CD8-positive, alpha-beta memory T cell (primary cell): ENCODE data around the gene PRRG4. TPM values are rescaled to one million over a fixed set of nuclear protein-coding genes. Genes with fewer than 3 reads are reported as not detected.
"Not testable (repeated sequence)": the region's sequence is repeated elsewhere in the genome, so short reads cannot be mapped to it uniquely, and the experiment has no call there.

Source experiments
- CTCF ChIA-PET: fragments of 350-600 bp; sonication (Branson Sonifier 250); formaldehyde crosslinking; loops from one replicate; lab custom pipeline; 2021; ENCODE audit warnings: antibody characterized with exemption; lab: Charles Lee
- POLR2A ChIA-PET: fragments of 350-600 bp; sonication (Branson Sonifier 250); formaldehyde crosslinking; loops from one replicate; lab custom pipeline; 2021; ENCODE audit warnings: antibody characterized with exemption; lab: Charles Lee
- DNase-seq, 5 donors: peaks; one replicate each; pipeline versions ENCODE4 v3.0.0 to v3.0.0-alpha.2; 2020 to 2022; ENCODE audit warnings: mixed read lengths in 1 of 5
- H3K27ac ChIP-seq: one replicate; pipeline ENCODE4 v1.7.0; 2013; ENCODE audit warnings: low read depth, mild to moderate bottlenecking, low read length, moderate library complexity
- H3K27me3 ChIP-seq: 2 replicates; pipeline ENCODE4 v1.7.0; 2013; ENCODE audit warnings: low read length, mild to moderate bottlenecking; ENCODE audit not compliant: insufficient read depth, poor library complexity, severe bottlenecking
- H3K36me3 ChIP-seq: 2 replicates; pipeline ENCODE4 v1.7.0; 2013; ENCODE audit warnings: mild to moderate bottlenecking, low read length, moderate library complexity; ENCODE audit not compliant: insufficient read depth
- H3K4me1 ChIP-seq: 2 replicates; pipeline ENCODE4 v1.7.0; 2013; ENCODE audit warnings: mild to moderate bottlenecking, low read length, moderate library complexity; ENCODE audit not compliant: insufficient read depth
- H3K4me3 ChIP-seq: 2 replicates; pipeline ENCODE4 v1.7.0; 2013; ENCODE audit warnings: mild to moderate bottlenecking, low read length
- H3K9me3 ChIP-seq: 2 replicates; pipeline ENCODE4 v1.7.0; 2013; ENCODE audit warnings: mild to moderate bottlenecking, low read length
- H3K27ac Mint-ChIP-seq, 8 donors: one replicate each; pipeline ENCODE4 v1.8.0; 2020 to 2021; ENCODE audit warnings: mixed read lengths in 8 of 8, mild to moderate bottlenecking in 6 of 8, inconsistent platforms in 3 of 8, moderate library complexity in 3 of 8
- H3K27me3 Mint-ChIP-seq, 2 donors: one replicate each; pipeline ENCODE4 v1.8.0; 2020 to 2021; ENCODE audit warnings: mixed read lengths in 2 of 2, mild to moderate bottlenecking in 1 of 2, moderate library complexity in 1 of 2
- H3K36me3 Mint-ChIP-seq, 3 donors: one replicate each; pipeline ENCODE4 v1.8.0; 2020 to 2021; ENCODE audit warnings: mixed read lengths in 3 of 3, inconsistent platforms in 1 of 3, mild to moderate bottlenecking in 1 of 3
- H3K4me1 Mint-ChIP-seq, 3 donors: one replicate each; pipeline ENCODE4 v1.8.0; 2020 to 2021; ENCODE audit warnings: mixed read lengths in 3 of 3, inconsistent platforms in 1 of 3, mild to moderate bottlenecking in 1 of 3
- H3K4me3 Mint-ChIP-seq, 7 donors: one replicate each; pipeline ENCODE4 v1.8.0; 2020 to 2021; ENCODE audit warnings: mixed read lengths in 7 of 7, mild to moderate bottlenecking in 6 of 7, moderate library complexity in 4 of 7, inconsistent platforms in 2 of 7
- H3K9me3 Mint-ChIP-seq, 5 donors: one replicate each; pipeline ENCODE4 v1.8.0; 2020 to 2022; ENCODE audit warnings: mixed read lengths in 5 of 5, mild to moderate bottlenecking in 3 of 5, moderate library complexity in 2 of 5, inconsistent platforms in 1 of 5
- polyA plus RNA-seq: library from polyadenylated mRNA; unstranded; fragments of 300-500 nt; fragmentation: Illumina TruSeq; gene quantifications from one replicate; pipeline ENCODE4 v1.2.3, GENCODE V29; 2021
- total RNA-seq, 2 experiments: library from RNA; stranded (reverse); gene quantifications; one replicate each; pipeline ENCODE4 v1.2.3, GENCODE V29; 2021

The PRRG4 gene
- total and polyA plus RNA-seq, 3 experiments from 2014 or later: 0.51 to 0.68 TPM; not detected in 1

GRCh38 chr11:32849761-32850160, 20.0 kb downstream of the PRRG4 start:
- no peak overlapping the region for H3K27ac Mint-ChIP-seq
- H3K27ac ChIP-seq: no peak overlapping the region
- no peaks in the 10 kb centered on the region for H3K36me3 ChIP-seq
- no peaks in the 10 kb centered on the region for H3K4me1 ChIP-seq
- H3K36me3 Mint-ChIP-seq: no peaks in the 10 kb centered on the region
- no peaks in the 10 kb centered on the region for H3K9me3 ChIP-seq
- no peak overlapping the region for H3K4me3 Mint-ChIP-seq
- no peak overlapping the region for H3K4me3 ChIP-seq
- DNase-seq: no peak
- peaks cover 0 to 4% (median 0%) of the 10 kb centered on the region in 3 donors for H3K4me1 Mint-ChIP-seq
- H3K27me3 ChIP-seq: no peaks in the 10 kb centered on the region
- peaks cover 5 to 16% of the 10 kb centered on the region in 2 donors for H3K27me3 Mint-ChIP-seq
- H3K9me3 Mint-ChIP-seq: peaks cover 0 to 4% (median 0%) of the 10 kb centered on the region in 5 donors
- CTCF ChIA-PET: no interaction called here
- POLR2A ChIA-PET: no interaction called here

DNA sequence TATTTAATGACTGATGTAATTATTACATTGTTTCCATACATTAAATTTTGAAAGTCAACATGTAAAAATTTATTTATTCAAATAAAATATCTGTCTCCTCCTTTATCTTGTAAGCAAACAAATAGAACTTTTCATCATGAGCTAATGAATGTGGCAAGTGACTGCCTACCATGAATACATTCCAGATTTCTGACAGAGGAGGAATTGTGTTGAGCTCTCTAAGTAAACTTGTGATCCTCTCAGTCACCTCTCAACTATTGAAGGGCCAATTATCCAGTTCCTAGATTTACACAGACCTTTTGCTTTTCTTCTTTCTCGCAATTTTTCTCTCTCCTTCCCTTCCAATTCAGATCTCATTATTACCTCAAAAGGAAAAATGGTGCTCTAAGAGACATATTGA, 21.5 kb downstream of the PRRG4 start:
- no peaks in the 10 kb centered on the region for H3K36me3 Mint-ChIP-seq
- ChIA-PET POLR2A (no interaction called here), CTCF (no interaction called here)
- Histone ChIP-seq H3K36me3 (no peaks in the 10 kb centered on the region), H3K27me3 (no peaks in the 10 kb centered on the region), H3K27ac (no peak overlapping the region), H3K9me3 (no peaks in the 10 kb centered on the region), H3K4me3 (no peak overlapping the region), H3K4me1 (no peaks in the 10 kb centered on the region)
- peaks cover 0 to 4% (median 0%) of the 10 kb centered on the region in 3 donors for H3K4me1 Mint-ChIP-seq
- no peak overlapping the region for H3K27ac Mint-ChIP-seq
- H3K27me3 Mint-ChIP-seq: peaks cover 2 to 14% of the 10 kb centered on the region in 2 donors
- DNase-seq: no peak
- H3K4me3 Mint-ChIP-seq: no peak overlapping the region
- peaks cover 0 to 4% (median 0%) of the 10 kb centered on the region in 5 donors for H3K9me3 Mint-ChIP-seq

DNA sequence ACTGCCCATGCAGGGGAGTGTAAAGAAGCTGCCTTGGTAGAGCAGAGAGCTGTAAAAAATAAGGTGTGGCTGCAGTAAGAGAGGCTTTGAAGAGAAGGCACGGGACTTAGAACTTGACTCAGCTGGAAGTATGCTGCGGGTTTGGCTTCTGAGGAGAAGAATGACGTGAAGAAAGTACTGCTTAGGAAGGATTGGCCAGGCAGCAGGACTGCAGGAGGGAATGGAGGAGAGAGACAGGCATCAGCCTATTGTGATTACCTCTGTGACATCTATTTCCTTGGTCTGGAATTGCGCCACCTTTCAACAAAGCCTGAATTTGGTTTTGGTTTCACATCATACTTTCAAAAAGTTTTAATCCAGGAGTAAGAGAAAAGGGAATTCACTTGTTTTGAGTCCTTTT, 22.5 kb downstream of the PRRG4 start:
- POLR2A ChIA-PET: no interaction called here
- DNase-seq: no peak
- H3K27ac ChIP-seq: no peak overlapping the region
- CTCF ChIA-PET: no interaction called here
- no peak overlapping the region for H3K4me3 ChIP-seq
- H3K27me3 ChIP-seq: no peaks in the 10 kb centered on the region
- Mint-ChIP-seq H3K27ac (no peak overlapping the region), H3K36me3 (no peaks in the 10 kb centered on the region), H3K4me1 (peaks cover 0 to 4% (median 0%) of the 10 kb centered on the region in 3 donors), H3K27me3 (peaks cover 2 to 14% of the 10 kb centered on the region in 2 donors), H3K4me3 (no peak overlapping the region), H3K9me3 (peaks cover 0 to 4% (median 0%) of the 10 kb centered on the region in 5 donors)
- no peaks in the 10 kb centered on the region for H3K36me3 ChIP-seq
- no peaks in the 10 kb centered on the region for H3K4me1 ChIP-seq
- no peaks in the 10 kb centered on the region for H3K9me3 ChIP-seq

GRCh38 chr11:32855601-32856000, 25.9 kb downstream of the PRRG4 start:
- no peak overlapping the region for H3K27ac Mint-ChIP-seq
- no peak overlapping the region for H3K4me3 Mint-ChIP-seq
- Histone ChIP-seq H3K9me3 (no peaks in the 10 kb centered on the region), H3K27me3 (no peaks in the 10 kb centered on the region), H3K27ac (no peak overlapping the region), H3K4me1 (no peaks in the 10 kb centered on the region), H3K4me3 (no peak overlapping the region), H3K36me3 (no peaks in the 10 kb centered on the region)
- H3K27me3 Mint-ChIP-seq: peaks cover 0 to 24% of the 10 kb centered on the region in 2 donors
- H3K9me3 Mint-ChIP-seq: no peaks in the 10 kb centered on the region
- H3K36me3 Mint-ChIP-seq: no peaks in the 10 kb centered on the region
- ChIA-PET CTCF (no interaction called here), POLR2A (no interaction called here)
- no peak for DNase-seq
- H3K4me1 Mint-ChIP-seq: no peaks in the 10 kb centered on the region

DNA sequence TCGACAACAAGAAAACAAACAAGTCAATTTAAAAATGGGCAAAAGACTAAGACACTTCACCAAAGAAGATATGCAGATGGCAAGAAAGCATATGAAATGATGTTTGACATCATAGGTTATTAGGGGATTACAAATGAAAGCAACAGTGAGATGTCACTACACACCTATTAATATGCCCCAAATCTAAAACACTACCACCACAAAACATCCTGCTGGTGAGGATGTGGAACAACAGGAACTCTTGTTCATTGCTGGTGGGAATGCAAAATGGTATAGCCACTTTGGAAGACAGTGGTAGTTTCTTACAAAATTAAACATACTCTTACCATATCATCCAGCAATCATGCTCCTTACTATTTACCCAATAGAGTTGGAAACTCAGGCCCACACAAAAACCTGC, 29.0 kb downstream of the PRRG4 start:
- H3K27ac ChIP-seq: no peak overlapping the region
- peaks cover 14 to 39% of the 10 kb centered on the region in 2 donors for H3K27me3 Mint-ChIP-seq
- H3K27me3 ChIP-seq: no peaks in the 10 kb centered on the region
- no peaks in the 10 kb centered on the region for H3K9me3 Mint-ChIP-seq
- H3K4me1 Mint-ChIP-seq: no peaks in the 10 kb centered on the region
- no peaks in the 10 kb centered on the region for H3K36me3 ChIP-seq
- ChIA-PET POLR2A (no interaction called here), CTCF (no interaction called here)
- no peaks in the 10 kb centered on the region for H3K4me1 ChIP-seq
- H3K9me3 ChIP-seq: no peaks in the 10 kb centered on the region
- H3K4me3 ChIP-seq: no peak overlapping the region
- no peak for DNase-seq
- no peak overlapping the region for H3K27ac Mint-ChIP-seq
- no peaks in the 10 kb centered on the region for H3K36me3 Mint-ChIP-seq
- no peak overlapping the region for H3K4me3 Mint-ChIP-seq

- H3K9me3 Mint-ChIP-seq: no peaks in the 10 kb centered on the region
- Histone ChIP-seq H3K4me1 (no peaks in the 10 kb centered on the region), H3K36me3 (no peaks in the 10 kb centered on the region), H3K27ac (no peak overlapping the region), H3K27me3 (no peaks in the 10 kb centered on the region), H3K9me3 (no peaks in the 10 kb centered on the region), H3K4me3 (no peak overlapping the region)
- no peak overlapping the region for H3K27ac Mint-ChIP-seq
- POLR2A ChIA-PET: no interaction called here
- peaks cover 0 to 6% (median 0%) of the 10 kb centered on the region in 3 donors for H3K36me3 Mint-ChIP-seq
- no peak for DNase-seq
- CTCF ChIA-PET: no interaction called here
- no peaks in the 10 kb centered on the region for H3K4me1 Mint-ChIP-seq
- H3K27me3 Mint-ChIP-seq: peaks cover 21 to 47% of the 10 kb centered on the region in 2 donors
- H3K4me3 Mint-ChIP-seq: no peak overlapping the region
Measured at GRCh38 chr11:32861850-32862577, 32.3 kb downstream of the PRRG4 start.

DNA sequence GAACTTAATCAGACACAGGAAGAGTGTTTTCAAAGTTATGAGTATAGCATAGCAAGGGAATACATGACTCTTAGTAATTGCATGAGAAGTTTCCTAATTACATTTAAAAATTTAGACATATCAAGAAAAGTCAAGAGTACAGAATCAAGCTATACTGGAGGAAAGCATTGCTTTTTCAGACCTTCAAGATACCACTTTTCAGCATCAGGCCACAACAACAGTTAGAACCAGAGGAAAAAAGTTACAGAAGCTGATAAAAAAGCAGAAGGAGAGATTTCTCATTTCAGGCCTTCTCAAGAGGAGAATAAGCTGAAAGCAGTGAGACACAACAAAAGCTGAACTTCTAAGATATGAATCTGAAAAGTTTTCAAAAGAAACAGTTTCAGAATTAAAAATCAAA, 34.8 kb downstream of the PRRG4 start:
- no peak for DNase-seq
- H3K27me3 ChIP-seq: no peaks in the 10 kb centered on the region
- CTCF ChIA-PET: no interaction called here
- H3K27ac ChIP-seq: no peak overlapping the region
- no peaks in the 10 kb centered on the region for H3K4me1 Mint-ChIP-seq
- H3K4me3 ChIP-seq: no peak overlapping the region
- POLR2A ChIA-PET: no interaction called here
- H3K9me3 ChIP-seq: no peaks in the 10 kb centered on the region
- no peaks in the 10 kb centered on the region for H3K4me1 ChIP-seq
- peaks cover 0 to 8% (median 1%) of the 10 kb centered on the region in 5 donors for H3K9me3 Mint-ChIP-seq
- no peak overlapping the region for H3K27ac Mint-ChIP-seq
- peaks cover 0 to 6% (median 0%) of the 10 kb centered on the region in 3 donors for H3K36me3 Mint-ChIP-seq
- no peaks in the 10 kb centered on the region for H3K36me3 ChIP-seq
- H3K27me3 Mint-ChIP-seq: peaks cover 26 to 34% of the 10 kb centered on the region in 2 donors
- no peak overlapping the region for H3K4me3 Mint-ChIP-seq

GRCh38 chr11:32868752-32869151, 39.0 kb downstream of the PRRG4 start:
- CTCF ChIA-PET, H3K27ac Mint-ChIP-seq: not testable (repeated sequence)

More at GRCh38 chr11:32868752-32869151, 39.0 kb downstream of the PRRG4 start:
- H3K4me1 Mint-ChIP-seq, H3K27ac ChIP-seq, H3K4me1 ChIP-seq, H3K9me3 Mint-ChIP-seq, H3K4me3 Mint-ChIP-seq, H3K36me3 Mint-ChIP-seq, H3K9me3 ChIP-seq, H3K27me3 ChIP-seq, DNase-seq, POLR2A ChIA-PET, H3K4me3 ChIP-seq, H3K36me3 ChIP-seq: not testable (repeated sequence)
- H3K27me3 Mint-ChIP-seq: peaks cover 17 to 20% of the 10 kb centered on the region in 2 donors
